HepG2 (cell line): ENCODE measurements around the gene SLC29A1. TPM values are rescaled to one million over a fixed set of nuclear protein-coding genes. Genes with fewer than 3 reads are reported as not detected.
A peak's percentile ranks its signal among the peaks of the same experiment; 100 is the strongest.

Source experiments
- AHDC1 ChIP-seq: sonication (generic); formaldehyde crosslinking; IDR thresholded peaks from 2 replicates; pipeline ENCODE4 v1.5.1; 2020; ENCODE audit warnings: mild to moderate bottlenecking, missing genetic modification reagents, borderline replicate concordance
- DR1 ChIP-seq: sonication (generic); formaldehyde crosslinking; IDR thresholded peaks from 2 replicates; pipeline ENCODE4 v1.8.0; 2021; ENCODE audit warnings: mild to moderate bottlenecking, missing genetic modification reagents, inconsistent platforms
- HMG20B ChIP-seq: conservative IDR thresholded peaks from 2 replicates; pipeline ENCODE4 v1.6.1; 2016; ENCODE audit warnings: missing genetic modification reagents, missing compliant biosample characterization
- HOXD1 ChIP-seq: sonication (generic); formaldehyde crosslinking; IDR thresholded peaks from 2 replicates; pipeline ENCODE4 v1.5.0; 2020; ENCODE audit warnings: missing genetic modification reagents
- IKZF4 ChIP-seq: sonication (generic); formaldehyde crosslinking; IDR thresholded peaks from 2 replicates; pipeline ENCODE4 v1.5.1; 2020; ENCODE audit warnings: borderline replicate concordance, mild to moderate bottlenecking, low read depth, missing genetic modification reagents; ENCODE audit errors: not compliant biosample characterization
- NCOR1 ChIP-seq: fragments of 200-600 bp; sonication (generic); IDR thresholded peaks from 2 replicates; pipeline ENCODE4 v1.7.0; 2017; ENCODE audit warnings: antibody characterized with exemption, low read length, borderline replicate concordance
- NPAS2 ChIP-seq: sonication (generic); formaldehyde crosslinking; IDR thresholded peaks from 2 replicates; pipeline ENCODE4 v1.8.0; 2022; ENCODE audit warnings: mild to moderate bottlenecking, missing genetic modification reagents, borderline replicate concordance
- PHB2 ChIP-seq: fragments of 450-650 bp; IDR thresholded peaks from 2 replicates; pipeline ENCODE4 v1.6.1; 2018; ENCODE audit not compliant: partially characterized antibody
- RARA ChIP-seq: IDR thresholded peaks from 2 replicates; pipeline ENCODE4 v1.6.1; 2016; ENCODE audit warnings: missing genetic modification reagents, missing compliant biosample characterization
- RFXAP ChIP-seq: sonication (generic); formaldehyde crosslinking; IDR thresholded peaks from 2 replicates; pipeline ENCODE4 v1.4.0; 2020; ENCODE audit warnings: missing genetic modification reagents, borderline replicate concordance
- SNAPC5 ChIP-seq: sonication (generic); formaldehyde crosslinking; IDR thresholded peaks from 2 replicates; pipeline ENCODE4 v1.8.1; 2023; ENCODE audit warnings: mild to moderate bottlenecking, missing genetic modification reagents, borderline replicate concordance
- ZBTB4 ChIP-seq: sonication (generic); formaldehyde crosslinking; IDR thresholded peaks from 2 replicates; pipeline ENCODE4 v1.4.0; 2020; ENCODE audit warnings: missing genetic modification reagents, mild to moderate bottlenecking, borderline replicate concordance
- ZMYM2 ChIP-seq: sonication (generic); formaldehyde crosslinking; IDR thresholded peaks from 2 replicates; pipeline ENCODE4 v1.8.0; 2022; ENCODE audit warnings: mild to moderate bottlenecking, missing genetic modification reagents
- ZNF180 ChIP-seq: sonication (generic); formaldehyde crosslinking; IDR thresholded peaks from 2 replicates; pipeline ENCODE4 v1.4.0; 2020; ENCODE audit warnings: low read depth, missing genetic modification reagents, borderline replicate concordance
- ZNF20 ChIP-seq: sonication (generic); formaldehyde crosslinking; IDR thresholded peaks from 2 replicates; pipeline ENCODE4 v1.4.0; 2020; ENCODE audit warnings: mild to moderate bottlenecking, moderate library complexity, missing genetic modification reagents
- ZNF776 ChIP-seq: sonication (generic); formaldehyde crosslinking; IDR thresholded peaks from 2 replicates; pipeline ENCODE4 v1.4.0; 2020; ENCODE audit warnings: mild to moderate bottlenecking, missing genetic modification reagents
- polyA plus RNA-seq, 8 experiments: library from polyadenylated mRNA; depleted of rRNA in 3 of 8; stranded (reverse) in 7 of 8; unstranded in 1 of 8; fragments of >200 nt; fragmentation: Illumina TruSeq in 4 of 8; extraction: Trizol in 4 of 8; gene quantifications; 2 replicates each; pipeline versions ENCODE4 v1.2.1 to v1.2.3, GENCODE V29; 2011 to 2016; ENCODE audit warnings: low read depth in 4 of 8, missing spikeins in 1 of 8, mixed read lengths in 1 of 8; ENCODE audit not compliant: insufficient read depth in 1 of 8
- total RNA-seq, 5 experiments: library from RNA; depleted of rRNA; stranded (reverse); fragments of >200 nt; fragmentation: Illumina TruSeq; extraction: Trizol; gene quantifications; 2 replicates each; pipeline ENCODE4 v1.2.3, GENCODE V29; 2016; ENCODE audit warnings: low read depth in 1 of 5
- TF ChIP-seq, protein P1 (sequence below): IDR thresholded peaks from 2 replicates; pipeline ENCODE4 v1.6.1; 2018; ENCODE audit warnings: missing genetic modification reagents, mild to moderate bottlenecking, missing compliant biosample characterization
- TF ChIP-seq, protein P2 (sequence below): sonication (generic); formaldehyde crosslinking; IDR thresholded peaks from 2 replicates; pipeline ENCODE4 v1.5.0; 2020; ENCODE audit warnings: missing genetic modification reagents, mild to moderate bottlenecking, borderline replicate concordance

Gene SLC29A1
- total and polyA plus RNA-seq, 2 of the 13 experiments (the other 11 are each of a cell fraction or from before 2014, with no cell fraction given), result 43.2 to 106 TPM

DNA sequence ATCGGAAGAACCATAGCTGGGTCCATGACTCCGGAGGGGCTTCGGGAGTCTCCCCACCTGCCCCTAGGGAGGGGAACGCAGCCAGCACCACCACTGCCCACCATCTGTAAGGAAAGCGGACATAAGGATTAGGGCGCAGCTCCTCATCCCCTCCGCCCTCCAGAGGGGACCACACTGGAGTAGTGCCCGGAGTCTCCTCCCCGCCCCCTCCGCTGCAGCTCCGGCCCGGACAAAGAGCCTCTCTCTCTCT is 33.3 kb downstream of the SLC29A1 start (continued):
- peak; percentile 67; the same call in 1 of the 2 replicates for TF ChIP-seq ZBTB4 (CRISPR knock-in tag)
- no peak for TF ChIP-seq PHB2
- TF ChIP-seq AHDC1 (CRISPR knock-in tag), result no peak
- TF ChIP-seq NPAS2 (CRISPR knock-in tag), result no peak
- no peak for TF ChIP-seq ZNF20 (CRISPR knock-in tag)
- peak; percentile 75; the same call in 1 of the 2 replicates for TF ChIP-seq DR1 (CRISPR knock-in tag)
- TF ChIP-seq HMG20B (CRISPR knock-in tag), result no peak
- peak; percentile 79; the same call in 1 of the 2 replicates for TF ChIP-seq RFXAP (CRISPR knock-in tag)
- no peak for TF ChIP-seq ZNF776 (CRISPR knock-in tag)
- TF ChIP-seq RARA, result no peak
- TF ChIP-seq ZMYM2 (CRISPR knock-in tag), result no peak
- no peak for TF ChIP-seq SNAPC5 (CRISPR knock-in tag)
- TF ChIP-seq, protein P1, sequence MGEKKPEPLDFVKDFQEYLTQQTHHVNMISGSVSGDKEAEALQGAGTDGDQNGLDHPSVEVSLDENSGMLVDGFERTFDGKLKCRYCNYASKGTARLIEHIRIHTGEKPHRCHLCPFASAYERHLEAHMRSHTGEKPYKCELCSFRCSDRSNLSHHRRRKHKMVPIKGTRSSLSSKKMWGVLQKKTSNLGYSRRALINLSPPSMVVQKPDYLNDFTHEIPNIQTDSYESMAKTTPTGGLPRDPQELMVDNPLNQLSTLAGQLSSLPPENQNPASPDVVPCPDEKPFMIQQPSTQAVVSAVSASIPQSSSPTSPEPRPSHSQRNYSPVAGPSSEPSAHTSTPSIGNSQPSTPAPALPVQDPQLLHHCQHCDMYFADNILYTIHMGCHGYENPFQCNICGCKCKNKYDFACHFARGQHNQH (CRISPR knock-in tag), result no peak
- peak; percentile 55; the same call in 1 of the 2 replicates for TF ChIP-seq HOXD1
- TF ChIP-seq NCOR1, result 0 out of 2 replicates have a peak, but pooled peaks have one; percentile 21
- no peak for TF ChIP-seq ZNF180
- TF ChIP-seq, protein P2, sequence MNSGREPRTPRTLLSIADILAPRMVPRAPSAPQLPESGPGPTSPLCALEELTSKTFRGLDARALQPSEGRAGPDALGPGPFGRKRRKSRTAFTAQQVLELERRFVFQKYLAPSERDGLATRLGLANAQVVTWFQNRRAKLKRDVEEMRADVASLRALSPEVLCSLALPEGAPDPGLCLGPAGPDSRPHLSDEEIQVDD (CRISPR knock-in tag), result no peak
- TF ChIP-seq IKZF4, result peak; percentile 26
